Measurements from ENCODE around the gene FXYD3. TPM values are rescaled to one million over a fixed set of nuclear protein-coding genes. Genes with fewer than 3 reads are reported as not detected.

Gene FXYD3
- total RNA-seq, 2 experiments from 2014 or later: 0.35 to 0.88 TPM

- POLR2A ChIA-PET: no interaction called here
- H3K4me3 ChIP-seq (ENCODE audit: low read depth, low read length, poor library complexity, severe bottlenecking): no peak overlapping the region
- no peaks in the 10 kb centered on the region for H3K9me3 ChIP-seq (ENCODE audit: low read length)
- DNase-seq (ENCODE audit: low spot score): no peak
- H3K36me3 ChIP-seq (ENCODE audit: insufficient read depth, low read length): no peaks in the 10 kb centered on the region
- peaks cover 13% of the 10 kb centered on the region for H3K4me1 ChIP-seq (ENCODE audit: insufficient read depth, low read length, poor library complexity, severe bottlenecking)
- intact Hi-C loops (cut with micrococcal nuclease; ENCODE audit: unreplicated experiment): no loop called here
- H3K27ac ChIP-seq (ENCODE audit: low read depth, low read length, poor library complexity, severe bottlenecking): no peak overlapping the region
- H3K4me2 ChIP-seq (ENCODE audit: low read length): no peak overlapping the region
- H4K20me1 ChIP-seq (ENCODE audit: insufficient read depth, low read length): no peaks in the 10 kb centered on the region
- H2AFZ ChIP-seq (ENCODE audit: low read length): no peak overlapping the region
- CTCF ChIA-PET (ENCODE audit: unreplicated experiment): no interaction called here
- TF ChIP-seq CTCF (conservative IDR thresholded peaks at IDR 0.05; ENCODE audit: low read length): no peak
- no peaks in the 10 kb centered on the region for H3K79me2 ChIP-seq (ENCODE audit: insufficient read depth, low read depth, low read length)
- H3K9me2 ChIP-seq (ENCODE audit: insufficient read depth, low read length): no peaks in the 10 kb centered on the region
- no TSS peak for BruUV-seq (replicated peaks)
Observed at GRCh38 chr19:35077411-35078223, 38.0 kb upstream of the FXYD3 start.

DNA sequence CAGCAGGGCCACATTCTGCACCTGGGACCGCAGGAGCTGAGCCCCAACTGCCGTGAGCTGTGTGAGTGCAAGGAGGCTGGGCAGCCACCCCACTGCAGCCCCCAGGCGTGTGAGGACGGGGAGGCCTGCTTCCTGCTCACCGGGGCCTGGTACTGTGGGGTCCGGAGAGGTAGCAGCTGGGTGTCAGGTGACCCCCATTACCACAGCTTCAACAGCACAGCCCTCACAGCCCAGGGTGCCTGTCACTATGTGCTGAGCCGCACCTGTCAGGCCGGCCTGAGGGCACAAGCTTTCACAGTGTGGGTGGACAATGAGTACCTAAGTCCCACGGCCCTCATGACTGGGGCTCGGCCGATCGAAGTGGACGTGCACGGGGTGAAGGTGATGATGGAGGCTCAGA, 35.8 kb upstream of the FXYD3 start:
- no peak for TF ChIP-seq EZH2phosphoT487 (IDR thresholded peaks at IDR 0.05; ENCODE audit: borderline replicate concordance, low read depth, low read length)
- no peak for TF ChIP-seq CTCF (conservative IDR thresholded peaks at IDR 0.05; ENCODE audit: low read length)
- H3K9me2 ChIP-seq (ENCODE audit: insufficient read depth, low read length): no peaks in the 10 kb centered on the region
- POLR2A ChIA-PET: interaction anchor here (1.0 kb wide), 1 partner anchor 10 kb away, joined by 3 read pairs; no protein-coding TSS in a partner anchor
- H3K4me2 ChIP-seq (ENCODE audit: low read length): no peak overlapping the region
- no TSS peak for BruUV-seq (replicated peaks)
- no peak for DNase-seq (ENCODE audit: low spot score)
- H3K79me2 ChIP-seq (ENCODE audit: insufficient read depth, low read depth, low read length): no peaks in the 10 kb centered on the region
- H3K27ac ChIP-seq (ENCODE audit: low read depth, low read length, poor library complexity, severe bottlenecking): no peak overlapping the region
- CTCF ChIA-PET (ENCODE audit: unreplicated experiment): no interaction called here
- H3K36me3 ChIP-seq (ENCODE audit: insufficient read depth, low read length): no peaks in the 10 kb centered on the region
- intact Hi-C loops (cut with micrococcal nuclease; ENCODE audit: unreplicated experiment): no loop called here
- H3K9me3 ChIP-seq (ENCODE audit: low read length): no peaks in the 10 kb centered on the region
- H2AFZ ChIP-seq (ENCODE audit: low read length): no peak overlapping the region
- peaks cover 36% of the 10 kb centered on the region for H3K4me1 ChIP-seq (ENCODE audit: insufficient read depth, low read length, poor library complexity, severe bottlenecking)
- H4K20me1 ChIP-seq (ENCODE audit: insufficient read depth, low read length): no peaks in the 10 kb centered on the region
- no peak overlapping the region for H3K4me3 ChIP-seq (ENCODE audit: low read depth, low read length, poor library complexity, severe bottlenecking)

DNA sequence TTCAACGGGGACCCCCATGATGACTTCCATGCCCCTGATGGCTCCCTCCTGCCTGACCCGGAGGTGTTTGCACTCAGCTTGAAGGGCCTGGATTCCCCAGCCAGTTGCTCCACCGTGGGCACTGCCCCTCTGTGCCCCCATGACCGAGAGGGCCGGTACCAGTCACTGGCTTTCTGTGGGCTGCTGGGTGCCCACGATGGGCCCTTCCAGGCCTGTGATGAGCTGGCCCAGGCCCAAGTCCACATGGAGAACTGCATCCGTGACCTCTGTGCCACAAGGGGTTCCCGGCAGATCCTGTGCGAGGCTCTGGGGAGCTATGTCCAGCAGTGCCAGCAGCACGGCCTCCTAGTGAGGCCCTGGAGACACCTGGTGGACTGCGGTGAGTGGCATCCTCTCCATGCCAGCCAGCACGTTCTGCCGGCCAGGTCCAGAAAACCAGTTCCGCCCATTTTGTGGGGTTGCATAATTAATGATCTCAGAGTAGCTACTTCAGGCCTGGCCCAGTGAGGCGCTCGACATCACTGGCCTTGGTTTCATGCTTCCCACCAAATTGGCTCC, 34.9 kb upstream of the FXYD3 start:
- POLR2A ChIA-PET: interaction anchor here (0.6 to 1.7 kb wide), 2 partner anchors 11 to 61 kb away, joined by 3 to 5 read pairs; no protein-coding TSS in a partner anchor

More for the DNA sequence above, 34.9 kb upstream of the FXYD3 start:
- no peak overlapping the region for H3K4me2 ChIP-seq (ENCODE audit: low read length)
- intact Hi-C loops (cut with micrococcal nuclease; ENCODE audit: unreplicated experiment): no loop called here
- H3K27ac ChIP-seq (ENCODE audit: low read depth, low read length, poor library complexity, severe bottlenecking): no peak overlapping the region
- CTCF ChIA-PET (ENCODE audit: unreplicated experiment): interaction anchor here (0.8 kb wide), 1 partner anchor 14 kb away, joined by 3 read pairs; no protein-coding TSS in a partner anchor
- no peak for DNase-seq (ENCODE audit: low spot score)
- no peaks in the 10 kb centered on the region for H3K9me2 ChIP-seq (ENCODE audit: insufficient read depth, low read length)
- H3K4me1 ChIP-seq (ENCODE audit: insufficient read depth, low read length, poor library complexity, severe bottlenecking): peaks cover 44% of the 10 kb centered on the region
- no peaks in the 10 kb centered on the region for H3K9me3 ChIP-seq (ENCODE audit: low read length)
- no TSS peak for BruUV-seq (replicated peaks)
- no peaks in the 10 kb centered on the region for H4K20me1 ChIP-seq (ENCODE audit: insufficient read depth, low read length)
- H2AFZ ChIP-seq (ENCODE audit: low read length): no peak overlapping the region
- H3K36me3 ChIP-seq (ENCODE audit: insufficient read depth, low read length): no peaks in the 10 kb centered on the region
- no peaks in the 10 kb centered on the region for H3K79me2 ChIP-seq (ENCODE audit: insufficient read depth, low read depth, low read length)
- no peak for TF ChIP-seq EZH2phosphoT487 (IDR thresholded peaks at IDR 0.05; ENCODE audit: borderline replicate concordance, low read depth, low read length)
- no peak for TF ChIP-seq CTCF (conservative IDR thresholded peaks at IDR 0.05; ENCODE audit: low read length)
- no peak overlapping the region for H3K4me3 ChIP-seq (ENCODE audit: low read depth, low read length, poor library complexity, severe bottlenecking)

Measured in OCI-LY7 (cell line).